NCI-H345 treated with DMSO at 0.1 percent for 48 hours (cell line): Measurements from ENCODE around the gene TFPT.

ENCODE experiments used
- DNase-seq: peaks from one replicate; lab custom pipeline; 2025; ENCODE audit not compliant: unreplicated experiment; lab: John Stamatoyannopoulos, UW

TFPT gene

GRCh38 chr19:54081032-54081431 lies 34.4 kb downstream of the TFPT start, which contains the start of gene TARM1:
Gene TARM1 (minus strand): TSS chr19:54081365. CDS start chr19:54081340, 25 bp downstream.
- no peak for DNase-seq

- no peak for DNase-seq
These were observed 38.1 kb downstream of the TFPT start for GRCh38 chr19:54077334-54077733.

- no peak for DNase-seq
These were observed 40.6 kb downstream of the TFPT start for GRCh38 chr19:54074851-54075250.

GRCh38 chr19:54073829-54074228 lies 41.6 kb downstream of the TFPT start:
- no peak for DNase-seq

- DNase-seq, result no peak
These were observed 46.0 kb downstream of the TFPT start for GRCh38 chr19:54069470-54069869.

- DNase-seq, result no peak
These were observed 51.9 kb downstream of the TFPT start, which contains the start of gene VSTM1 for GRCh38 chr19:54063350-54064116. Gene VSTM1 (minus strand): TSS chr19:54063897. CDS start chr19:54063777, 120 bp downstream.

- no peak for DNase-seq
These were observed 52.8 kb downstream of the TFPT start for GRCh38 chr19:54062643-54063042.
